Liver (tissue), 9 donors: ENCODE measurements around the gene OTOP3. TPM values are rescaled to one million over a fixed set of nuclear protein-coding genes. Genes with fewer than 3 reads are reported as not detected.

ENCODE experiments used
- DNase-seq: peaks from one replicate; pipeline ENCODE4 v3.0.0-alpha.2; 2017; ENCODE audit warnings: low spot score
- H3K27ac ChIP-seq, 2 donors: one replicate each; pipeline ENCODE4 v1.7.0; 2013; ENCODE audit warnings: inconsistent platforms in 2 of 2, low read length in 2 of 2, control low read depth in 1 of 2, low read depth in 1 of 2, mild to moderate bottlenecking in 1 of 2
- H3K27me3 ChIP-seq, 4 donors: one replicate each; pipeline versions ENCODE4 v1.6.1 to v1.7.0; 2013; ENCODE audit warnings: low read length in 3 of 4, inconsistent platforms in 1 of 4, mild to moderate bottlenecking in 1 of 4, moderate library complexity in 1 of 4; ENCODE audit not compliant: control insufficient read depth in 4 of 4, insufficient read depth in 4 of 4
- H3K36me3 ChIP-seq, 4 donors: one replicate each; pipeline versions ENCODE4 v1.6.1 to v1.7.0; 2013; ENCODE audit warnings: low read length in 3 of 4, mild to moderate bottlenecking in 3 of 4, low read depth in 1 of 4, moderate library complexity in 1 of 4; ENCODE audit not compliant: control insufficient read depth in 4 of 4, insufficient read depth in 3 of 4
- H3K4me1 ChIP-seq, 4 donors: one replicate each; pipeline versions ENCODE4 v1.6.1 to v1.7.0; 2013; ENCODE audit warnings: low read length in 3 of 4, mild to moderate bottlenecking in 3 of 4, moderate library complexity in 1 of 4; ENCODE audit not compliant: control insufficient read depth in 4 of 4, insufficient read depth in 4 of 4
- H3K4me3 ChIP-seq, 3 donors: one replicate each; pipeline versions ENCODE4 v1.6.1 to v1.7.0; 2013; ENCODE audit warnings: low read length in 3 of 3, control low read depth in 1 of 3, low read depth in 1 of 3, mild to moderate bottlenecking in 1 of 3
- H3K9ac ChIP-seq, 2 donors: one replicate each; pipeline ENCODE4 v1.7.0; 2013; ENCODE audit warnings: low read length in 2 of 2, mild to moderate bottlenecking in 2 of 2, moderate library complexity in 2 of 2, control low read depth in 1 of 2, low read depth in 1 of 2
- H3K9me3 ChIP-seq, 4 donors: one replicate each; pipeline versions ENCODE4 v1.6.1 to v1.7.0; 2013; ENCODE audit warnings: low read length in 3 of 4; ENCODE audit not compliant: control insufficient read depth in 4 of 4
- HNF4A ChIP-seq, 2 donors: conservative IDR thresholded peaks; 2 replicates each; pipeline ENCODE4 v1.6.1; 2016; ENCODE audit warnings: antibody characterized with exemption in 2 of 2, mild to moderate bottlenecking in 2 of 2
- HNF4G ChIP-seq: IDR thresholded peaks from 2 replicates; pipeline ENCODE4 v1.6.1; 2016; ENCODE audit warnings: antibody characterized with exemption
- JUND ChIP-seq, 2 donors: IDR thresholded peaks; 2 replicates each; pipeline ENCODE4 v1.6.1; 2016; ENCODE audit warnings: antibody characterized with exemption in 2 of 2
- MAX ChIP-seq: IDR thresholded peaks from 2 replicates; pipeline ENCODE4 v1.6.1; 2016; ENCODE audit warnings: antibody characterized with exemption
- NR2F2 ChIP-seq: IDR thresholded peaks from 2 replicates; pipeline ENCODE4 v1.6.1; 2016; ENCODE audit warnings: antibody characterized with exemption
- RAD21 ChIP-seq, 2 donors: IDR thresholded peaks; 2 replicates each; pipeline ENCODE4 v1.6.1; 2016; ENCODE audit warnings: antibody characterized with exemption in 2 of 2, mild to moderate bottlenecking in 2 of 2
- SP1 ChIP-seq: IDR thresholded peaks from 2 replicates; pipeline ENCODE4 v1.6.1; 2018; ENCODE audit warnings: antibody characterized with exemption, mild to moderate bottlenecking
- TAF1 ChIP-seq: conservative IDR thresholded peaks from 2 replicates; pipeline ENCODE4 v1.6.1; 2016; ENCODE audit warnings: antibody characterized with exemption, mild to moderate bottlenecking
- YY1 ChIP-seq: IDR thresholded peaks from 2 replicates; pipeline ENCODE4 v1.6.1; 2016; ENCODE audit warnings: antibody characterized with exemption, mild to moderate bottlenecking
- ZBTB33 ChIP-seq: IDR thresholded peaks from 2 replicates; pipeline ENCODE4 v1.6.1; 2016; ENCODE audit warnings: antibody characterized with exemption
- WGBS: extraction: QIAGEN DNeasy Blood & Tissue Kit; methylation state at CpG from one replicate; pipeline ENCODE4 v1.1.7; 2013; 5-methylcytosine and 5-hydroxymethylcytosine counted together
- polyA plus RNA-seq, 2 donors: library from polyadenylated mRNA; stranded (reverse) in 1 of 2; unstranded in 1 of 2; fragments of 200-250 nt in 1 of 2; fragments of >200 nt in 1 of 2; fragmentation: Nextera tagmentation in 1 of 2; extraction: Ambion mirVana in 1 of 2; gene quantifications; one replicate each; pipeline versions ENCODE4 v1.2.1 to v1.2.3, GENCODE V29; 2013 to 2015
- total RNA-seq, 2 donors: library from RNA; depleted of rRNA; stranded (reverse); fragments of >200 nt; gene quantifications; one replicate each; pipeline ENCODE4 v1.2.3, GENCODE V29; 2014
- TF ChIP-seq, protein P1 (sequence below): IDR thresholded peaks from 2 replicates; pipeline ENCODE4 v1.6.1; 2016; ENCODE audit warnings: antibody characterized with exemption, mild to moderate bottlenecking
- donor health status: healthy.
- donor health status: healthy.
- donor health status: healthy.
- donor health status: healthy.
- donor health status: healthy.

The OTOP3 gene
- total and polyA plus RNA-seq, 4 donors, result not detected

DNA sequence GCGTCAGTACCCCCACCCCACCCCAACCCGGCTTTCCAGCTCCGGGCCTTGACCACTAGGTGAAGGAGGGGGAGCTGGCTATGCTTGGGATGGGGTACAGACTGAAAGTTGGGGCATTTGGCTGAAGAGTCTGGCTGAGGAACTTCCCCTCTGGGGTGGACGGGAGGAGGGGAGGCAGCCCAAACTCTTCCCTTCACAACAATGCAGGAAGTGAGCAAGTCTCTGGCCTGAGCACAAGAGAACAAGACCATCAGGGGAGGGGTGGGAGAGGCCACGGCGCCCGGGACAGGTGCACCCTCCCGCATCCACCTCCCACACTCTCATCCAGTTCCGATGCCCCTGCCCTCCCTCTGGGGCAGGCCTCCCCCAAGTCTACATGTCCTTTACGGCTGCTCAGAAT, 18.3 kb upstream of the OTOP3 start:
- Histone ChIP-seq H3K36me3 (no peaks in the 10 kb centered on the region), H3K9me3 (no peaks in the 10 kb centered on the region), H3K4me1 (no peaks in the 10 kb centered on the region), H3K27ac (no peak overlapping the region), H3K27me3 (peaks cover 0 to 2% (median 0%) of the 10 kb centered on the region in 4 donors), H3K4me3 (no peak overlapping the region), H3K9ac (no peak overlapping the region)
- TF ChIP-seq TAF1 (no peak), MAX (no peak), HNF4G (no peak), JUND (IDR thresholded peaks at IDR 0.05) (no peak), ZBTB33 (no peak), RAD21 (IDR thresholded peaks at IDR 0.05) (no peak), YY1 (no peak)
- TF ChIP-seq, protein P1, sequence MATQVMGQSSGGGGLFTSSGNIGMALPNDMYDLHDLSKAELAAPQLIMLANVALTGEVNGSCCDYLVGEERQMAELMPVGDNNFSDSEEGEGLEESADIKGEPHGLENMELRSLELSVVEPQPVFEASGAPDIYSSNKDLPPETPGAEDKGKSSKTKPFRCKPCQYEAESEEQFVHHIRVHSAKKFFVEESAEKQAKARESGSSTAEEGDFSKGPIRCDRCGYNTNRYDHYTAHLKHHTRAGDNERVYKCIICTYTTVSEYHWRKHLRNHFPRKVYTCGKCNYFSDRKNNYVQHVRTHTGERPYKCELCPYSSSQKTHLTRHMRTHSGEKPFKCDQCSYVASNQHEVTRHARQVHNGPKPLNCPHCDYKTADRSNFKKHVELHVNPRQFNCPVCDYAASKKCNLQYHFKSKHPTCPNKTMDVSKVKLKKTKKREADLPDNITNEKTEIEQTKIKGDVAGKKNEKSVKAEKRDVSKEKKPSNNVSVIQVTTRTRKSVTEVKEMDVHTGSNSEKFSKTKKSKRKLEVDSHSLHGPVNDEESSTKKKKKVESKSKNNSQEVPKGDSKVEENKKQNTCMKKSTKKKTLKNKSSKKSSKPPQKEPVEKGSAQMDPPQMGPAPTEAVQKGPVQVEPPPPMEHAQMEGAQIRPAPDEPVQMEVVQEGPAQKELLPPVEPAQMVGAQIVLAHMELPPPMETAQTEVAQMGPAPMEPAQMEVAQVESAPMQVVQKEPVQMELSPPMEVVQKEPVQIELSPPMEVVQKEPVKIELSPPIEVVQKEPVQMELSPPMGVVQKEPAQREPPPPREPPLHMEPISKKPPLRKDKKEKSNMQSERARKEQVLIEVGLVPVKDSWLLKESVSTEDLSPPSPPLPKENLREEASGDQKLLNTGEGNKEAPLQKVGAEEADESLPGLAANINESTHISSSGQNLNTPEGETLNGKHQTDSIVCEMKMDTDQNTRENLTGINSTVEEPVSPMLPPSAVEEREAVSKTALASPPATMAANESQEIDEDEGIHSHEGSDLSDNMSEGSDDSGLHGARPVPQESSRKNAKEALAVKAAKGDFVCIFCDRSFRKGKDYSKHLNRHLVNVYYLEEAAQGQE, result no peak
- 67% methylated on average over 10 of the region's 10 CpGs for WGBS
- no peak for DNase-seq

- Histone ChIP-seq H3K4me3 (no peak overlapping the region), H3K9ac (no peak overlapping the region), H3K4me1 (peaks cover under 1 to 8% (median 3%) of the 10 kb centered on the region in 4 donors), H3K27ac (no peak overlapping the region), H3K36me3 (no peaks in the 10 kb centered on the region), H3K9me3 (no peaks in the 10 kb centered on the region), H3K27me3 (peaks cover 0 to 2% (median 1%) of the 10 kb centered on the region in 4 donors)
- TF ChIP-seq HNF4A (conservative IDR thresholded peaks at IDR 0.05), result no peak
- TF ChIP-seq, protein P1, result no peak
- no peak for TF ChIP-seq SP1
- no peak for TF ChIP-seq TAF1
- TF ChIP-seq MAX, result no peak
- TF ChIP-seq HNF4G, result no peak
- TF ChIP-seq JUND (IDR thresholded peaks at IDR 0.05), result no peak
- TF ChIP-seq NR2F2, result no peak
- TF ChIP-seq ZBTB33, result no peak
- 89% methylated on average over 5 of the region's 5 CpGs for WGBS
- DNase-seq, result no peak
These were observed 16.8 kb upstream of the OTOP3 start for GRCh38 chr17:74918906-74919305.
